Tibial artery (tissue), 4 donors: ENCODE measurements around the gene KRTAP10-5.

Experiments
- DNase-seq, 2 donors: peaks; one replicate each; pipeline ENCODE4 v3.0.0-alpha.2; 2019
- H3K27ac ChIP-seq, 2 donors: fragments of 200-600 bp; sonication (generic) in 1 of 2; 1 replicate in 1 of 2; 2 replicates in 1 of 2; pipeline ENCODE4 v1.5.1; 2018 to 2019; ENCODE audit warnings: mild to moderate bottlenecking in 1 of 2
- H3K27me3 ChIP-seq, 2 donors: fragments of 200-600 bp; sonication (generic) in 1 of 2; one replicate each; pipeline versions ENCODE4 v1.5.1 to v1.6.0; 2016 to 2019
- H3K36me3 ChIP-seq, 3 donors: fragments of 200-600 bp; sonication (generic) in 2 of 3; one replicate each; pipeline ENCODE4 v1.5.1; 2016 to 2019; ENCODE audit warnings: mild to moderate bottlenecking in 2 of 3
- H3K4me1 ChIP-seq, 4 donors: fragments of 200-600 bp; sonication (generic) in 2 of 4; 1 replicate in 3 of 4; 2 replicates in 1 of 4; pipeline ENCODE4 v1.5.1; 2016 to 2019
- H3K4me3 ChIP-seq, 2 donors: fragments of 200-600 bp; sonication (generic) in 1 of 2; 1 replicate in 1 of 2; 2 replicates in 1 of 2; pipeline ENCODE4 v1.5.1; 2018 to 2019; ENCODE audit warnings: mild to moderate bottlenecking in 2 of 2
- H3K9me3 ChIP-seq, 3 donors: fragments of 200-600 bp; sonication (generic) in 1 of 3; one replicate each; pipeline ENCODE4 v1.5.1; 2016 to 2019
- intact Hi-C: fragments of 100-400 bp; cut with DNase I; formaldehyde crosslinking; loops from one replicate; pipeline ENCODE4 v1.15.0; 2023; ENCODE audit warnings: low total_unique reads
- TF ChIP-seq, protein P1 (sequence below), 2 experiments: fragments of 200-600 bp in 1 of 2; fragments of 450-650 bp in 1 of 2; IDR thresholded peaks; one replicate each; pipeline ENCODE4 v1.5.1; 2017 to 2019; ENCODE audit warnings: antibody characterized with exemption in 2 of 2, mild to moderate bottlenecking in 1 of 2, moderate library complexity in 1 of 2

Gene KRTAP10-5

DNA sequence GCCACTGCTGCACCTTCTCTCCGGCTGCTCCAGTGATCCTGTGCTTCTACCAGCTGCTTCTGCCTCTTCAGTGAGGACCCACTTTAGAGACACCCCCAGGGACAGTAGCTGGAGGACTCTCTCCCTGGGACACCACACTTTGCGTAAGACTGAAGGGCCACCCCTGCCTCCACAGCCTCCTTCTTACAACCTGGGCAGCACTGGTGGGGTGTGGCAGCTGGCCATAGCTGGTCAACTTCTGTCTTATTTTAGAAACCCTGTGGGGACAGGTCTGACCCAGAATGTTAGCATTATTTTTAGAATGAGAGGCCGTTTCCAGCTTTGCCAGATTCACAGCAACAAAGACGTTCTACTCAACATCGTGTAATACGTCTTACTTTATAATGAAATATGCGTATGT, 45.4 kb upstream of the KRTAP10-5 start:
- Histone ChIP-seq H3K9me3 (peaks cover 3 to 28% (median 9%) of the 10 kb centered on the region in 3 donors), H3K4me3 (no peak overlapping the region), H3K4me1 (no peaks in the 10 kb centered on the region), H3K27ac (no peak overlapping the region), H3K27me3 (peaks cover 0 to 27% of the 10 kb centered on the region in 2 donors), H3K36me3 (no peaks in the 10 kb centered on the region)
- DNase-seq, result no peak
- TF ChIP-seq, protein P1, sequence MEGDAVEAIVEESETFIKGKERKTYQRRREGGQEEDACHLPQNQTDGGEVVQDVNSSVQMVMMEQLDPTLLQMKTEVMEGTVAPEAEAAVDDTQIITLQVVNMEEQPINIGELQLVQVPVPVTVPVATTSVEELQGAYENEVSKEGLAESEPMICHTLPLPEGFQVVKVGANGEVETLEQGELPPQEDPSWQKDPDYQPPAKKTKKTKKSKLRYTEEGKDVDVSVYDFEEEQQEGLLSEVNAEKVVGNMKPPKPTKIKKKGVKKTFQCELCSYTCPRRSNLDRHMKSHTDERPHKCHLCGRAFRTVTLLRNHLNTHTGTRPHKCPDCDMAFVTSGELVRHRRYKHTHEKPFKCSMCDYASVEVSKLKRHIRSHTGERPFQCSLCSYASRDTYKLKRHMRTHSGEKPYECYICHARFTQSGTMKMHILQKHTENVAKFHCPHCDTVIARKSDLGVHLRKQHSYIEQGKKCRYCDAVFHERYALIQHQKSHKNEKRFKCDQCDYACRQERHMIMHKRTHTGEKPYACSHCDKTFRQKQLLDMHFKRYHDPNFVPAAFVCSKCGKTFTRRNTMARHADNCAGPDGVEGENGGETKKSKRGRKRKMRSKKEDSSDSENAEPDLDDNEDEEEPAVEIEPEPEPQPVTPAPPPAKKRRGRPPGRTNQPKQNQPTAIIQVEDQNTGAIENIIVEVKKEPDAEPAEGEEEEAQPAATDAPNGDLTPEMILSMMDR (IDR thresholded peaks at IDR 0.05), result no peak
- intact Hi-C loops, result no loop called here

DNA sequence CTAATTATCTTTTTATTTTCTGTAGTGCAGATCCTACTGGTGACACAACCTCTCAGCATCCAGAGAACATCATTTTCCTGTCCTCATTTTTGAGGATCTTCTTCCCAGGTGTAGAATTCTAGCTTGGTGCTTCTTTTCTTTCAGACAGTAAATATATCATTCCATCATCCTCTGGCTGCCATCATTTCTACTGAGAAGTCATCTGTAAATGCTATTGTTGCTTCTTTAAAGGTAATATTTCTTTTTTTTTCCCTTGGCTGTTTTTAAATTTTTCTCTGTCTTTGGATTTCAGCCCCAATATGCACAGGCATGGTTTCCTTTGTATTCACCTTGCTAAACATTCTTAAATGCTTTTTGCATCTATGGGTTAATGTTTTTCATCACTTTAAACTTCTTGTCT, 43.2 kb upstream of the KRTAP10-5 start:
- Histone ChIP-seq H3K27ac (no peak overlapping the region), H3K36me3 (no peaks in the 10 kb centered on the region), H3K4me3 (no peak overlapping the region), H3K27me3 (peaks cover 0 to 21% of the 10 kb centered on the region in 2 donors), H3K9me3 (peaks cover 0 to 23% (median 3%) of the 10 kb centered on the region in 3 donors), H3K4me1 (no peaks in the 10 kb centered on the region)
- TF ChIP-seq, protein P1 (IDR thresholded peaks at IDR 0.05), result no peak
- intact Hi-C loops, result no loop called here
- no peak for DNase-seq

DNA sequence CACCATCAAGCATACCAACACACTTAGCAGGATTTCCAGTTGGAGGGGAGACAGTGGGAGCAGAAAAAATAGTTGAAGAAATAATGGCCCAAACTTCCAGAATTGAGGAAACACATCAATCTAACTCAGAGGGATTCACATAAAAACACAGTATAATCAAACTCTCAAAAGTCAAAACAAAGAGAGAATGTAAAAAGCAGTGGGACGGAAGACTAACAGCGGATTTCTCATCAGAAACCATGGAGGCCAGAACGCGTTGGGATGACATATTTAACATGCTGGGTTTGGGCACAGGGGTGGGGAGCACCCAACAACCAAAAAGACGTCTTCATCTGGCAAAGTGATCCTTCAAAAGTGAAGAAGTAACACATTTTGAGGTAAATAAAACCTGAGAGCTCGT, 39.5 kb upstream of the KRTAP10-5 start:
- TF ChIP-seq, protein P1 (IDR thresholded peaks at IDR 0.05), result no peak
- Histone ChIP-seq H3K4me3 (no peak overlapping the region), H3K27ac (no peak overlapping the region), H3K27me3 (peaks cover 0 to 13% of the 10 kb centered on the region in 2 donors), H3K4me1 (no peaks in the 10 kb centered on the region), H3K36me3 (no peaks in the 10 kb centered on the region), H3K9me3 (peaks cover 0 to 23% (median 3%) of the 10 kb centered on the region in 3 donors)
- intact Hi-C loops, result no loop called here
- DNase-seq, result no peak

DNA sequence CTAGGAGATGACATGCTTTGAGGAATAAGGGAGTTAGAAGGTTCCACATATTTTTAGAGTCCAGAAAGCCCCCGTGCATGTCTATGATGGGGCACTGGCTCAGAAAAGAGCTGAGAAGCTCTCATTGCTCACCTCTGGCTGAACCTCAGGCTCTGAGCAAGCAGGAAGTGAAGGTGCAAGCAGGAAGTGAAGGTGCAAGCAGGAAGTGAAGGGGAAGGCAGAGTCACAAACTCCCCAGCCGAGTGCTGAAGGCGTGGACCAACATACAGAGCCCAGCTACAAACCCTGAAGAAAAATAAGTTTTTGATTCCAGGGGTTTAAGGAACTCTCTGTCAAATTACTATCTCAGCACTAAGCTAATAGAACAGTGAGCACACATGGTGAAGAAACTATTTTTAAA, 38.5 kb upstream of the KRTAP10-5 start:
- Histone ChIP-seq H3K9me3 (peaks cover 0 to 14% (median 3%) of the 10 kb centered on the region in 3 donors), H3K4me3 (no peak overlapping the region), H3K27me3 (peaks cover 0 to 23% of the 10 kb centered on the region in 2 donors), H3K36me3 (no peaks in the 10 kb centered on the region), H3K4me1 (no peaks in the 10 kb centered on the region), H3K27ac (no peak overlapping the region)
- intact Hi-C loops, result no loop called here
- no peak for DNase-seq
- TF ChIP-seq, protein P1 (IDR thresholded peaks at IDR 0.05), result no peak

DNA sequence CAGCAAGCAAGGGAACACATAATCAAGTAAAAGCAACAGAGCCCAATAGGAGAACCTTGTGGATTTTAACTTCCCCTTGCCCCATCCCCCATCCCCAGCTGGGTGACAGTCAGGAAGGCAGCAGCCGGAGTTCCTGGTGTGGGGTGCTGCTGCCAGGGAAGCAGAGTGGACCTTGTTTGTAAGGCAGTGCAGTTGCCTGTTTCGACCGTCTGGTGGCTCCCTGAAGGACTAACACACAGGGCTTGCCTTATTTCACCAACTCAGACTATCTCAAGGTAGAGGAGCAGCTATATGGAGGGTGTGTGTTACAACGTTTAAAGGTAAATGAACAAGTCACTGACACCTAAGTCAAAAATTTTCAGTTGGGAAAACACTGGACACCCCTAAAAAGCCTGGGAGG, 38.1 kb upstream of the KRTAP10-5 start:
- H3K4me3 ChIP-seq, result no peak overlapping the region
- DNase-seq, result peak in 1 of 2 donors; percentile 55

More for the DNA sequence above, 38.1 kb upstream of the KRTAP10-5 start:
- peaks cover 0 to 13% (median 3%) of the 10 kb centered on the region in 3 donors for H3K9me3 ChIP-seq
- intact Hi-C loops, result no loop called here
- H3K27ac ChIP-seq, result no peak overlapping the region
- TF ChIP-seq, protein P1 (IDR thresholded peaks at IDR 0.05), result no peak
- no peaks in the 10 kb centered on the region for H3K36me3 ChIP-seq
- H3K4me1 ChIP-seq, result no peaks in the 10 kb centered on the region
- H3K27me3 ChIP-seq, result peaks cover 0 to 27% of the 10 kb centered on the region in 2 donors
